ENCODE data around the gene RASGRF2.

The RASGRF2 gene

DNA sequence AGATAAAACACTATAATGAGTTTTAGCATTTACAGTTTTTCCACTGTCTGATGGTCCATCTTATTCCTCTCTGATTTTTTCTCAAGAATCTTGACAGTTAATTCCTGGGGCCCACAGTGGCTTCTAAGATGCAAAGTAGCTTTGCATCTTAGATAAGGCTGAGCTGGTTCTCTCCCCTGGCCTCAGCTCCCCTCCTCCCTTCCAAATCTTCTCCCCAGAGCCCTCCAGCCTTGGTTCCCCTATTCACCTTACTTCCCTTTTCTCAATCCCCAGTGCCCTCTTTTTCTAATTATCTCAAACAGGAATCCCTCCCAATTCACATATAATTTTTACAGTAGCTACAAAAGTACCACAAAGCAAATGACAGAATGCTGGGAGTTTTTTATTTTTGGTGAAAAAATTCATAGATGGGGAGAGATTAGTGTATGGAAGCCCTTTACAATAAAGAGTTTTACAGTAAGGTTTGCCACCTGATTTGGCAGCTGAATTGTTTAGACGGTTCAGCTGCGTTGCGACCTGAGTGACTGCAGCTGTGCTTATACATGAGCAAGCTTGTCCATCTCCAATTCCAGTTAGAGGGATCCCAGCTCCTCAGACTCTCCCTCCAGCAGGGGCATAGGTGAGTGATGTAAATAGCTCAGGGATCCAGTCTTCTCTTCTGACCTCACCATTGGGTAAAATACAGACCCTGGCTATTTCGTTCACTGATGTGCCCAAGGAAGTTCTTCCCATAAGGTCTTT, 221.6 kb downstream of the RASGRF2 start:
- DNase-seq = no peak

GRCh38 chr5:81182396-81183390, 222.5 kb downstream of the RASGRF2 start:
- no peak for DNase-seq

- no peak for DNase-seq
Observed at GRCh38 chr5:81183811-81184748, 223.9 kb downstream of the RASGRF2 start.

- DNase-seq = no peak
Observed at GRCh38 chr5:81184749-81185110, 224.6 kb downstream of the RASGRF2 start.

GRCh38 chr5:81187885-81188284, 227.7 kb downstream of the RASGRF2 start:
- DNase-seq = peak; percentile 13

DNA sequence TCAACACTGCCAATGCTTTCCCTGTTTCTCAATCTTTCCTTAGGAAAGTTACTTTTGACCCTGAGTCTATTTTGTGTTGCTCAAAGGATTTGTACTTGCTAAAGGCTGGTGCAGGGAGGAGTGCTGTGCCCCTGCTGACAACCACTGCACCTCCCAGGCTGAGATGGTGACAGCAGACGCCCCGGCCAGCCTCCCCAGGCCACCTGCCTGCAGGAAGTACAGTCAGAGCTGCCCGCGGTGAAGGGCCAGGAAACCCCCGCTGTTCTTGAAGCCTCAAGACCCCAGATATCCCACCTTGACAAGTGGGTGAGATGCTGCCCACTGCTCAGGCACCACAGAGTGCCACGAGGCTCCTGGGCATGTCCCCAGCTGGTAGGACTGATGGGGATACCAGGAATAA, 228.8 kb downstream of the RASGRF2 start:
- DNase-seq = no peak

GRCh38 chr5:81189875-81190498, 229.8 kb downstream of the RASGRF2 start:
- DNase-seq = no peak

DNA sequence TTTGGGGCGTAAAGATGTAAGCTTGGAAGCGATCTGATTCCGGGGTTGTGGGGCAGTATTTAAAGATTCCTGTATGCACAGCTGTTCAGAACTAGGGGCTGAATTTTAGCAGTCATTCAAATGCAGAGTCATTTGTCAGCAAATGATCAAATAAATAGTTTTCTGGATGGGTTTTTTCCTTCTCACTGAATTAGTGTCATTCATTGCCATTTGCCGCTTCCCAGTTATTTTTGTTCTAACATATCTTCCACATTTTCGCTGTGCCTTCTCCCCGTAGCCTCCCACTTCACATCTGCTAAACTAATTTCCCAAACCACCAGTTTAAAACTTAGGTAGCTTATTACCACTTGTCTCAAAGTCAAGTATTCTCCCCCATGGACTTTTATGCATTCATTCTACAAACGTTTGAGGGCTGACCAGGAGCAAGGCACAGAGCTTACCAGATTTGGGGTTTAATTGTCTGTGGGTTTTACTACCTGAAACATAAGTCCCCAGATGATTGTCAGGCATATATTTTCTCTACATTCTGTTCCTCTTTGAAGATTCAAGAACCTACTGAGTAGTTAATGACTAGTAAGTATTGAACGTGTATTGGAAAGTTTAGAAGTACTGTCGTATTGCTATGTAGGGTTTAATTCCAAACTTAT, 231.7 kb downstream of the RASGRF2 start:
- DNase-seq = no peak

GRCh38 chr5:81192373-81192750, 232.2 kb downstream of the RASGRF2 start:
- DNase-seq = no peak

DNA sequence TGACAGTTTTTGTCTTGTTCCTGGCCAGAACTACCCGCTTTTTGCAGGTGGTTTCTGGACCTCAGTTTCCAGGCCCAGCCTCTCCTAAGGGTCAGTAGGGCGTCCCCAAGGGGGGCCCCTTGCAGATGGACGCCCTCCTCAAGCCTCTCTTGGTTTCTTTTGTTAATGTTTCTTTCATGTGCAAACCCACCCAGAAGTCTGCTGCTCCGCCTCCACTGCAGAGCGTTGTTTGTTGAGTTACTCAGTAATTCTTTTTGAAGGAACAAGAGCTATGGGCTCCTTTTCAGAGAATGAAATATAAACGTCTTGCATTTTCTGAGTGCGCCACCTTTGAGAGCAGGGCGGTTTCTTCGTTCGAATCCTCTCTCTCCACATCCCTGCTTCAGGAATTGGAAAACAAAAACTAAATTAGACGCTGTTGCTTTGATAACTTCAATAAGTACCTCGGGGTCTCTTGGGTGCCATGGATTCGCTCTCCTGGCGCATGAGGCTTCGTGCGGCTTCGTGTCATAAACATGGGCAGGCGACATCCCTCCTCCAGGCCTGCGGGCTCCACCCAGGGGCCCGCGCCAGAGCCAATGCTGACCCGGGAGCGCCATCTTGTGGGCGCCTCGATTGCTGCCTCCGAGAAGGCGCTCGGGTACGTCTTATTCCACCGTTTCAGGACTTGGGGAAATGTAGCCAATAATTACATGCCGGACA, 234.6 kb downstream of the RASGRF2 start:
- peak; percentile 65 for DNase-seq

DNA sequence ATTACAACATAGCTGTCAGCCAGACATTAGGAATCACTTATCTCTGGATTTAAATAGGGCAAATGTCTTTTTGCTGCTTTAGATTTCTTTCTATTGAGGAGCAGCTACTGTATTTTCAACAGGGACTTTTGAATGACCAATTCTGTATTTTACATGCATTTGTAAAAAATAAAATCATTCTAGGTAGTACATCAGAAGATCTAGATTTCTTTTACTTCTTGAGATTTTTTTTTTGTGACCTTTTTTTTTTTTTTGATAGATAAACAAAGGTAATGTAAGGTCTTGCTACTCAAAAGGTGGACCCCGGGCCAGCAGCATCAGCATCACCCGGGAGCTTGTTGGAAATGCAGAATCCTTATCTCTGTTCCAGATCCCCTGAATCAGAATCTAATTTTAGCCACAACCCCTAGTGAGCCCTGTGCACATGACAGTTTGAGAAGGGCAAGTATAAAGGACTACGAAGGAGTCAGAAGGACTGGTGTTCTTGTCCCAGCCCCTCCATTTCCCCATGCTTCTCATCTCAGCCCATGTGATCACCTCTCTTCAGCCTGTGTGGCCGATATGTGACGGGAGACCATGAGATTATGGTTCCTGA, 235.3 kb downstream of the RASGRF2 start:
- DNase-seq = no peak

DNA sequence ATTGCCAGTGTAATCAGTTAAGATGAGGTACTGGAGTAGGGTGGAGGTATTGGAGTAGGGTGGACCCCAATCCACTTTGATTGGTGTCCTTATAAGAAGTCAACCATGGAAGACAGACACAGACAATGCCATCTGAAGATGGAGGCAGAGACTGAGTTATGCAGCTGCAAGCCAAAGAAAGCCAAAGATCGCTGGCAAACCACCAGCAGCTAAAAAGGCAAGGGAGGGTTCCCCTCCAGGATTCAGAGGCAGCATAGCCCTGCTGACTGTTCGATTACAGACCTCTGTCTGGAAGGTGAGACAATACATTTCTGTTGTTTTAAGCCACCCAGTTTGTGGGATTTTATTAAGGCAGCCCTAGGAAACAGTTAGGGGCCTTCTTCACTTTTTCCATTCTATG, 242.5 kb downstream of the RASGRF2 start:
- no peak for DNase-seq

DNA sequence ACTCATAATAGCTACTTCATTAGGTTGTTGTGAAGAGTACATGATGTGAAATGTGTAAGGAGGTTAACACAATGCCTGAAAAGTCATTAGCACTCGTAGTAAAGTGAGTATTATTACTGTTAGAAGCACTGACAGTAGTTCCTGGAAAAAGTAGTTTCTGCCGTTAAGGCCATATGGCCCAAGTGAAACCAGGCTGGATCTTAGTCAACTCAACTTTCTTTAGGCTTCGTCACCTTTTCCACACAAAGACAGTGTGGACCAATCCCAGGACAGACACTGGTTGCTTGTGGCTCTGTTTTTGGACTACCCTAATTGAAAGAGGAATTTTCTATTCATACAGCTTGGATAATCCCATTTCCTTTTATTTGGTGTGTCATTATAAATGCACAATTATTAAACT, 243.6 kb downstream of the RASGRF2 start:
- no peak for DNase-seq

- no peak for DNase-seq
Observed at GRCh38 chr5:81204205-81204604, 244.0 kb downstream of the RASGRF2 start.

GRCh38 chr5:81205058-81205457, 244.9 kb downstream of the RASGRF2 start:
- no peak for DNase-seq

- no peak for DNase-seq
Observed at GRCh38 chr5:81207009-81207408, 246.8 kb downstream of the RASGRF2 start.

- DNase-seq = no peak
Observed at GRCh38 chr5:81208904-81209303, 248.7 kb downstream of the RASGRF2 start.

DNA sequence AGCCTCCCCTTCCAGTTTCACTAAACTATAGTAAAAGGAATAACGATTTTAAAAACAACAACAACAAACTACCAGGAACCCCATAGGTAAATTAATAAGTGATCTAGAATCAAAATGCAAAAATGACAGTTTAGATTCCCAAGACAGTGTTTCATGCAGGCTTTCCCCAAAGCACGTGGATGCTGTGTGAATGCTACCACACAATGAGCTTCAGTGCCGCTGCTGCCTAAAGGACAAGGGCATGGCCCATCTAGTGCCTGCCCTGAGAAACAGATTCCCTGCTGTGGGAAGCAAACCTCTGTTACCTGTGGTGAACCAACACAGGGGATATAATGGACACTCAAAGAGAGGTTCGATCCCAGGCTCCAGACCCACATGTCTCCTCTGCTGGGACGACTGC, 249.2 kb downstream of the RASGRF2 start:
- no peak for DNase-seq

DNA sequence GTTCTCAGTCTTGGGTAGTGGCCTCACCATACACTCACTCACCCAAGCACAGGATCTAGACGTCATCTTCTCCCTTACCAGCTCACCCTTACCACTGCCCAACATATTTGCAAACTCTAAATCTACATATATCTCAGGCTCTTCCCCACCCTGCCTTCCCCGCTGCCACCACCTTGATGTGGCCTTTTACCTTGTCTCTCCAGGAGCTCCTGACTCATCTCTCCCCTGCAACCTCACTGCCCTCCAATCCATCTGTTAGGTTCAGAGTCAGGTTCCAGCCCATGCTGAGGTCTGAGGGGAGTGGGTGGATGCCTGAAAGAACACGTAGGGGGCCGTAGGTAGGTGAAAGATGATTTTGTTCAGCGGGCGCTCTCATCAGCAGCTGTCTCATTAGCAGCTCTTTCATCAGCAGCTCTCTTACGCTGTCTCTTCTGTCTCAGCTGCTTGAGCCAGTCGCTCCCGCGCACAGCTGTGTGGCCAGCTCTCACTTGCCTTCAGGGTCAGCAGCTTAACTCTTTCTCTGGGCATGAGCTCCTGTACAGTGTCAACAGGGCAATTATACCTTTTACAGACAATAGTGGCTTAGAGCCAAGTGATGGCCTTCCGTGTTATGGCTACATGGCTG, 249.8 kb downstream of the RASGRF2 start:
- DNase-seq = no peak

- DNase-seq = peak; percentile 83
Observed at GRCh38 chr5:81212211-81212751, 252.1 kb downstream of the RASGRF2 start.

Measured in NCI-H1105 treated with DMSO at 0.1 percent for 48 hours (cell line).